ENCODE data around the gene ERCC8. TPM values are rescaled to one million over a fixed set of nuclear protein-coding genes. Genes with fewer than 3 reads are reported as not detected.

ERCC8 gene
- total and polyA plus RNA-seq, 2 of the 13 experiments (the other 11 are each of a cell fraction or from before 2014, with no cell fraction given): 24.4 to 35.2 TPM

- TF ChIP-seq ZBTB34 (CRISPR knock-in tag; IDR thresholded peaks at IDR 0.05) (no peak), MXD1 (CRISPR knock-in tag; IDR thresholded peaks at IDR 0.05) (peak; percentile 50; the same call in 1 of the 2 replicates), ZSCAN20 (CRISPR knock-in tag; IDR thresholded peaks at IDR 0.05; ENCODE audit: borderline replicate concordance) (no peak), ZNF34 (CRISPR knock-in tag; IDR thresholded peaks at IDR 0.05; ENCODE audit: borderline replicate concordance) (no peak), ZNF891 (CRISPR knock-in tag; IDR thresholded peaks at IDR 0.05) (peak; percentile 72; the same call in 1 of the 2 replicates), ZNF44 (CRISPR knock-in tag; IDR thresholded peaks at IDR 0.05) (no peak), PRPF4 (IDR thresholded peaks at IDR 0.05; ENCODE audit: low read depth, low read length, poor library complexity, severe bottlenecking) (no peak), HNF1A (IDR thresholded peaks at IDR 0.05; ENCODE audit: low read depth) (no peak), HNF1A (CRISPR knock-in tag; IDR thresholded peaks at IDR 0.05; ENCODE audit: borderline replicate concordance) (no peak), RNF2 (conservative IDR thresholded peaks at IDR 0.05; ENCODE audit: low read depth) (no peak; the same call in 1 of the 2 replicates), SRSF1 (optimal IDR thresholded peaks at IDR 0.05; ENCODE audit: low read depth, low read length) (no peak), HDAC1 (CRISPR knock-in tag; IDR thresholded peaks at IDR 0.05) (peak; percentile 75), MTF1 (CRISPR knock-in tag; IDR thresholded peaks at IDR 0.05) (no peak), ZNF318 (CRISPR knock-in tag; IDR thresholded peaks at IDR 0.05) (no peak; the same call in 1 of the 2 replicates)
Observed at GRCh38 chr5:60944904-60945812, at the start of gene ERCC8, which contains the start of gene NDUFAF2 (continued).
